HUES6 (cell line): ENCODE results near the gene EMD.
"Not testable (repeated sequence)": the region's sequence is repeated elsewhere in the genome, so short reads cannot be mapped to it uniquely, and the experiment has no call there.

ENCODE experiments used
- H3K27ac ChIP-seq: 2 replicates; pipeline ENCODE4 v1.7.0; 2013; ENCODE audit warnings: low read depth, mild to moderate bottlenecking, low read length, inconsistent platforms
- H3K27me3 ChIP-seq: 2 replicates; pipeline ENCODE4 v1.6.1; 2013; ENCODE audit warnings: low read length; ENCODE audit not compliant: control insufficient read depth, insufficient read depth
- H3K36me3 ChIP-seq: 2 replicates; pipeline ENCODE4 v1.6.1; 2013; ENCODE audit warnings: low read length; ENCODE audit not compliant: control insufficient read depth, insufficient read depth
- H3K4me1 ChIP-seq: 2 replicates; pipeline ENCODE4 v1.6.1; 2013; ENCODE audit warnings: low read length; ENCODE audit not compliant: control insufficient read depth, insufficient read depth
- H3K4me3 ChIP-seq: 2 replicates; pipeline ENCODE4 v1.5.1; 2013; ENCODE audit warnings: low read depth, low read length
- H3K9ac ChIP-seq: one replicate; pipeline ENCODE4 v1.6.1; 2013; ENCODE audit warnings: mild to moderate bottlenecking, low read length
- H3K9me3 ChIP-seq: 2 replicates; pipeline ENCODE4 v1.6.1; 2013; ENCODE audit warnings: low read depth, low read length; ENCODE audit not compliant: control insufficient read depth, insufficient read depth

The EMD gene

GRCh38 chrX:154382483-154383069 is 3.5 kb downstream of the EMD start:
- H3K9me3 ChIP-seq = peaks cover 12% of the 10 kb centered on the region; the same call in 1 of the 2 replicates
- no peak overlapping the region for H3K27ac ChIP-seq
- peaks cover 17% of the 10 kb centered on the region for H3K4me1 ChIP-seq
- H3K4me3 ChIP-seq = no peak overlapping the region
- H3K9ac ChIP-seq = no peak overlapping the region
- peaks cover 20% of the 10 kb centered on the region for H3K36me3 ChIP-seq
- no peaks in the 10 kb centered on the region for H3K27me3 ChIP-seq

GRCh38 chrX:154383359-154384283 is 4.5 kb downstream of the EMD start:
- H3K4me3 ChIP-seq = no peak overlapping the region
- H3K36me3 ChIP-seq = peaks cover 20% of the 10 kb centered on the region
- no peak overlapping the region for H3K27ac ChIP-seq
- peaks cover 17% of the 10 kb centered on the region for H3K4me1 ChIP-seq
- no peaks in the 10 kb centered on the region for H3K27me3 ChIP-seq
- no peak overlapping the region for H3K9ac ChIP-seq
- peaks cover 12% of the 10 kb centered on the region; the same call in 1 of the 2 replicates for H3K9me3 ChIP-seq

GRCh38 chrX:154384284-154384892 is 5.3 kb downstream of the EMD start:
- H3K36me3 ChIP-seq = peaks cover 20% of the 10 kb centered on the region
- peaks cover 17% of the 10 kb centered on the region for H3K4me1 ChIP-seq
- H3K27me3 ChIP-seq = no peaks in the 10 kb centered on the region
- no peak overlapping the region for H3K9ac ChIP-seq
- no peak overlapping the region for H3K4me3 ChIP-seq
- peaks cover 12% of the 10 kb centered on the region; the same call in 1 of the 2 replicates for H3K9me3 ChIP-seq
- no peak overlapping the region for H3K27ac ChIP-seq

- not testable (repeated sequence) for H3K4me1 ChIP-seq, H3K9ac ChIP-seq, H3K27ac ChIP-seq, H3K4me3 ChIP-seq, H3K36me3 ChIP-seq, H3K9me3 ChIP-seq, H3K27me3 ChIP-seq
Observed at GRCh38 chrX:154388094-154388493, 9.0 kb downstream of the EMD start.

GRCh38 chrX:154388649-154389048 is 9.6 kb downstream of the EMD start:
- H3K27me3 ChIP-seq, H3K36me3 ChIP-seq, H3K27ac ChIP-seq, H3K4me1 ChIP-seq, H3K9me3 ChIP-seq, H3K9ac ChIP-seq, H3K4me3 ChIP-seq: not testable (repeated sequence)

- H3K9me3 ChIP-seq, H3K36me3 ChIP-seq, H3K27ac ChIP-seq, H3K9ac ChIP-seq, H3K4me1 ChIP-seq, H3K27me3 ChIP-seq: not testable (repeated sequence)
- H3K4me3 ChIP-seq = 0 out of 2 replicates have a peak overlapping the region, but pooled peaks have one; percentile 35
Observed at GRCh38 chrX:154389812-154390747, 11.0 kb downstream of the EMD start.

- H3K27ac ChIP-seq, H3K4me3 ChIP-seq, H3K9me3 ChIP-seq, H3K9ac ChIP-seq, H3K27me3 ChIP-seq, H3K4me1 ChIP-seq: not testable (repeated sequence)
- H3K36me3 ChIP-seq = peaks cover 26% of the 10 kb centered on the region
Observed at GRCh38 chrX:154396363-154396762, 17.3 kb downstream of the EMD start.

GRCh38 chrX:154396973-154397887 is 18.1 kb downstream of the EMD start:
- Histone ChIP-seq H3K9me3 (no peaks in the 10 kb centered on the region; the same call in 1 of the 2 replicates), H3K4me1 (no peaks in the 10 kb centered on the region), H3K27ac (peak overlapping the region; percentile 89), H3K9ac (peak overlapping the region; percentile 99), H3K36me3 (peaks cover 27% of the 10 kb centered on the region), H3K27me3 (no peaks in the 10 kb centered on the region), H3K4me3 (peak overlapping the region; percentile 67)

- peak within 1 kb of the TSS; percentile 99 for H3K9ac ChIP-seq
- H3K4me1 ChIP-seq = no peaks in the 10 kb centered on the region
- H3K9me3 ChIP-seq = peaks cover under 1% of the 10 kb centered on the region; the same call in 1 of the 2 replicates
- H3K27me3 ChIP-seq = no peaks in the 10 kb centered on the region
- peak within 1 kb of the TSS; percentile 89 for H3K27ac ChIP-seq
- H3K36me3 ChIP-seq = peaks cover 27% of the 10 kb centered on the region
- H3K4me3 ChIP-seq = peak within 1 kb of the TSS; percentile 84
Observed at GRCh38 chrX:154397888-154398667, 19.0 kb downstream of the EMD start, which contains the start of gene RPL10. TSS of gene RPL10 (plus strand) at chrX:154398377. CDS start at chrX:154398520, 143 bp downstream.
